ENCODE results near the gene ANKRD63. TPM values are rescaled to one million over a fixed set of nuclear protein-coding genes. Genes with fewer than 3 reads are reported as not detected.

The ANKRD63 gene
- total and polyA plus RNA-seq, 12 donors = not detected

DNA sequence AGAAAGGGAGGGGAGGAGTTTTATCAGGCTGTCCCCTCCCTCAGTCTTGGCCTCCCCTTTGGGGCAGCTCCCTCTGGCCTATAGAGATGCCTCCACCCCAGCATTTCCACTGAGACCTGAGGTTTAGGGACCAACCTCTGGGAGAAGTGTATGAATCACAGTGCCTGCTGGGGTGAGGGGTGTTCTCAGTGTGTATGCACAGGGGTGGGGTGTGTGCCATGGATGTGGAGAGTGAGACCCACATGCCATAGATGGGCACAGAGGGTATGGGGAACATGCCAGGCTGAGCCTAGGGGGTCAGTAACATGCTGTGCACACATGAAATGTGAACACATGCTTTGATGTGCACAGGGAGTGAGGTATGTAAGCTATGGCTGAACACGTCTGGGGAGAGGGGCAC is 12.4 kb upstream of the ANKRD63 start:
- intact Hi-C loops (cut with DNase I) = no loop called here
- H3K36me3 ChIP-seq (replicated peaks in 1 of 2) = no peaks in the 10 kb centered on the region
- TF ChIP-seq, protein P1, sequence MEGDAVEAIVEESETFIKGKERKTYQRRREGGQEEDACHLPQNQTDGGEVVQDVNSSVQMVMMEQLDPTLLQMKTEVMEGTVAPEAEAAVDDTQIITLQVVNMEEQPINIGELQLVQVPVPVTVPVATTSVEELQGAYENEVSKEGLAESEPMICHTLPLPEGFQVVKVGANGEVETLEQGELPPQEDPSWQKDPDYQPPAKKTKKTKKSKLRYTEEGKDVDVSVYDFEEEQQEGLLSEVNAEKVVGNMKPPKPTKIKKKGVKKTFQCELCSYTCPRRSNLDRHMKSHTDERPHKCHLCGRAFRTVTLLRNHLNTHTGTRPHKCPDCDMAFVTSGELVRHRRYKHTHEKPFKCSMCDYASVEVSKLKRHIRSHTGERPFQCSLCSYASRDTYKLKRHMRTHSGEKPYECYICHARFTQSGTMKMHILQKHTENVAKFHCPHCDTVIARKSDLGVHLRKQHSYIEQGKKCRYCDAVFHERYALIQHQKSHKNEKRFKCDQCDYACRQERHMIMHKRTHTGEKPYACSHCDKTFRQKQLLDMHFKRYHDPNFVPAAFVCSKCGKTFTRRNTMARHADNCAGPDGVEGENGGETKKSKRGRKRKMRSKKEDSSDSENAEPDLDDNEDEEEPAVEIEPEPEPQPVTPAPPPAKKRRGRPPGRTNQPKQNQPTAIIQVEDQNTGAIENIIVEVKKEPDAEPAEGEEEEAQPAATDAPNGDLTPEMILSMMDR (IDR thresholded peaks at IDR 0.05) = no peak
- TF ChIP-seq POLR2A (IDR thresholded peaks at IDR 0.05) = no peak
- no peaks in the 10 kb centered on the region for H3K9me3 ChIP-seq (replicated peaks in 1 of 3)
- no peak overlapping the region for H3K27ac ChIP-seq
- no peak for DNase-seq
- peaks cover 3% of the 10 kb centered on the region for H3K27me3 ChIP-seq
- no peak overlapping the region for H3K4me3 ChIP-seq
- H3K4me1 ChIP-seq (replicated peaks in 1 of 2) = peaks cover 7 to 8% of the 10 kb centered on the region in 2 donors
- 69 to 83% (median 75%) methylated on average over 1 of the region's 1 CpG for WGBS, 4 donors

DNA sequence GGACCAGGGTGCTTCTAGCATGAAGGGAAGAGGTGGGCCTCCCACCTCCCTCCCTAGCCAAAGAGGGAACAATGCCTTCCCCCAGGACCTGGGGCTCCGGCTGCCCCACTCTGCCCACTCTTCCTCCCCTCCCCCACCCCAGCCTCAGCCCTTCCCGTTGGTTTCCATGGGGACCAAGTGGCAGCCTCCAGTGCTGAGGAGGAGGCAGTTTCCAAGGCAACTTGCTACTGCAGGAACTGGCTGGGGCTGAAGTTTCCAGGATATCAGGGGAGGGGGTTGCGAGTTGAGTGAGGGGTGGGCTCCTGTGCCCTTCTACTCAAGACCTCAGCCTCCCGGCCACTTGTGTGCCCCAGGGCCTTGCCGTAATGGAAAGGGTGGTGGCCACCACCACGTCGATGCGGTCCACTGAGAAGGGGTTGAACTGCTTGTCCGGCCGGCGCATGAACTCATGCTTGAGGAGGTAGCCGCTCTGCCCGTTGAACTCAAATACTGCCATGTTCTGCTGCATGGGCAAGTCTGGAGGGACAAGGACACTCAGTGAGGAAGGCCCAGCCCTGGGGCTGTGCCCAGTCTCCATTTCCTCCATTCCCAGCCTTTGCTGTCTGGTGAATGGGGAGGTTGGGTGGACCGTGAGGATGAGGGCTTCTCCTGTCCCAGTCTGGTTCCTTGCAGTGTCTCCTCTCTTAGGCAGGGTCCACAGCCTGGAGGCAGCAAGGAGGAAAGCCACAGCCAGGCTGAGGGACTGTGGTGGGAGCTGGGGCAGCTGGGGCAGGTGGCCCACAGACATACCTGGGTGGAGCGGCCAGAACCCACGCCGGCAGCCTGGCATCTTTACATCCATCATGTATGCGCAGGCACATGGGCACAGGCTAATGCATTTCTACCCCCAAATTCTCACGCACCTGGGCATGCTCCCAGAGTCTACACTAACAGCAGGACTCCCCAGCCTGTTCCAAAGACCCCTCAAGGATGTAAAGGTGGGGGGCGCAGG is 11.3 kb upstream of the ANKRD63 start:
- Histone ChIP-seq H3K4me3 (no peak overlapping the region), H3K36me3 (replicated peaks in 1 of 2) (no peaks in the 10 kb centered on the region), H3K9me3 (replicated peaks in 1 of 3) (no peaks in the 10 kb centered on the region), H3K4me1 (replicated peaks in 1 of 2) (peaks cover 7 to 8% of the 10 kb centered on the region in 2 donors), H3K27ac (no peak overlapping the region), H3K27me3 (peaks cover 3% of the 10 kb centered on the region)
- intact Hi-C loops (cut with DNase I) = no loop called here
- 89 to 95% (median 89%) methylated on average over 4 to 20 of the region's 20 CpGs for WGBS, 4 donors
- no peak for DNase-seq
- TF ChIP-seq POLR2A (IDR thresholded peaks at IDR 0.05) = no peak
- TF ChIP-seq, protein P1 (IDR thresholded peaks at IDR 0.05) = no peak

DNA sequence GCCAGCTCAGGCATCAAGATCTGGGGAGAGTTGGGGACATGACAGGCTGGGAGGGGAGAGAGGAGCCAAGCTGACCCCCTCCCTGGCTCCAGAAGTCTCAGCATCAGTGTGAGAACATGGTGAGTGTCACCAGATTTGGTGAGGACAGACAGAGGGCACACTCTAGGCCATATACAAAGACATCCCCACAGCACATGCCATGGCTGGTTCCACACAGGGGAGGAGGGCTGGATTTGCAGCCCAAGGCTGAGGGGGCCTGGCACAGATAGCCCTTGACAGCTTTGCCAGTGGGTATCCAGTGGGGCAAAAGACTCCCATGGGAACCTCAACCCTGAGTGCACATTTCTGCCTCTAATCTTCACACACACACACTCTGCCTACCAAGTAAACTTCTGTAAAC is 10.1 kb upstream of the ANKRD63 start:
- Histone ChIP-seq H3K9me3 (replicated peaks in 1 of 3) (no peaks in the 10 kb centered on the region), H3K27me3 (peaks cover 3% of the 10 kb centered on the region), H3K4me1 (replicated peaks in 1 of 2) (peaks cover 7 to 8% of the 10 kb centered on the region in 2 donors), H3K27ac (no peak overlapping the region), H3K36me3 (replicated peaks in 1 of 2) (no peaks in the 10 kb centered on the region), H3K4me3 (no peak overlapping the region)
- intact Hi-C loops (cut with DNase I) = no loop called here
- no peak for TF ChIP-seq POLR2A (IDR thresholded peaks at IDR 0.05)
- TF ChIP-seq, protein P1 (IDR thresholded peaks at IDR 0.05) = no peak
- DNase-seq = no peak

DNA sequence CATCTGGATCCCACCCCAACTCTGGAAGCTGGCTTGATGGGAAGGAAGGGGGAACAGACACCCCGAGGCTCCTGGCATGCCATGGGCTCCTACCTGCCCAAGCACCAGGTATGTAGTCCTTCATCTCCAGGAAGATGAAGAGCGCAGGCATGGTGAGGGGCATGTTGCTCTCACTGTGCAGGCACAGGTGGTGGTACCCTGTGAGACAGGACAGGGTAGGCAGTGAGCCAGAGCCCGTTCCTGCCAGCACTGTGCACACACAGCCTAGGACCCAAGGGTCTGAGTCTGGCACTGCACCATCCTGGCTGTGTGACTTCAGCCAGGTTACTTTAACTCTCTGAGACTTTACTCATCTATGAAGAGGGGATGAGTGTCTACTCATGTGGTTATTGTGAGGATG is 9.4 kb upstream of the ANKRD63 start:
- TF ChIP-seq, protein P1 (IDR thresholded peaks at IDR 0.05) = no peak
- no peak for TF ChIP-seq POLR2A (IDR thresholded peaks at IDR 0.05)
- Histone ChIP-seq H3K27me3 (peaks cover 3% of the 10 kb centered on the region), H3K4me1 (replicated peaks in 1 of 2) (peaks cover 7 to 8% of the 10 kb centered on the region in 2 donors), H3K9me3 (replicated peaks in 1 of 3) (no peaks in the 10 kb centered on the region), H3K27ac (no peak overlapping the region), H3K36me3 (replicated peaks in 1 of 2) (no peaks in the 10 kb centered on the region), H3K4me3 (no peak overlapping the region)
- DNase-seq = no peak
- 62 to 80% (median 79%) methylated on average over 3 of the region's 3 CpGs; no CpG with 5 or more reads in 1 of the 4 donors for WGBS, 4 donors
- intact Hi-C loops (cut with DNase I) = no loop called here
